HFFc6 (cell line): ENCODE results near the gene TEX50. TPM values are rescaled to one million over a fixed set of nuclear protein-coding genes. Genes with fewer than 3 reads are reported as not detected.
"Not testable (repeated sequence)": the region's sequence is repeated elsewhere in the genome, so short reads cannot be mapped to it uniquely, and the experiment has no call there.

ENCODE experiments used
- DNase-seq: peaks from one replicate; pipeline ENCODE4 v3.0.0-alpha.2; 2018
- H3K27ac Mint-ChIP-seq: 2 replicates; pipeline ENCODE4 v1.8.0; 2020; ENCODE audit warnings: mild to moderate bottlenecking, mixed read lengths
- H3K27me3 Mint-ChIP-seq: 2 replicates; pipeline ENCODE4 v1.8.0; 2021; ENCODE audit warnings: mild to moderate bottlenecking, moderate library complexity, mixed read lengths; ENCODE audit not compliant: insufficient read depth
- H3K36me3 Mint-ChIP-seq: 2 replicates; pipeline ENCODE4 v1.8.0; 2021; ENCODE audit warnings: low read depth, mixed read lengths
- H3K4me1 Mint-ChIP-seq: 2 replicates; pipeline ENCODE4 v1.8.0; 2020; ENCODE audit warnings: low read depth, mixed read lengths
- H3K4me3 Mint-ChIP-seq: 2 replicates; pipeline ENCODE4 v1.8.0; 2020; ENCODE audit warnings: mild to moderate bottlenecking, moderate library complexity, mixed read lengths
- H3K9me3 Mint-ChIP-seq: 2 replicates; pipeline ENCODE4 v1.8.0; 2020; ENCODE audit warnings: mild to moderate bottlenecking, mixed read lengths
- total RNA-seq, 6 experiments: library from RNA; stranded (reverse); fragmentation: NEBNext Ultra II Directional; extraction: Animal tissue kit (Norgen Biotek cat#: 25700); gene quantifications; 2 replicates in 1 of 6; 3 replicates in 5 of 6; pipeline ENCODE4 v1.2.3, GENCODE V29; 2021
- TF ChIP-seq, protein P1 (sequence below): fragments of 200-600 bp; sonication (generic); IDR thresholded peaks from 2 replicates; pipeline ENCODE4 v1.5.0; 2021; ENCODE audit warnings: antibody characterized with exemption, mild to moderate bottlenecking

TEX50 gene
- total RNA-seq, 6 experiments from 2014 or later = not detected

DNA sequence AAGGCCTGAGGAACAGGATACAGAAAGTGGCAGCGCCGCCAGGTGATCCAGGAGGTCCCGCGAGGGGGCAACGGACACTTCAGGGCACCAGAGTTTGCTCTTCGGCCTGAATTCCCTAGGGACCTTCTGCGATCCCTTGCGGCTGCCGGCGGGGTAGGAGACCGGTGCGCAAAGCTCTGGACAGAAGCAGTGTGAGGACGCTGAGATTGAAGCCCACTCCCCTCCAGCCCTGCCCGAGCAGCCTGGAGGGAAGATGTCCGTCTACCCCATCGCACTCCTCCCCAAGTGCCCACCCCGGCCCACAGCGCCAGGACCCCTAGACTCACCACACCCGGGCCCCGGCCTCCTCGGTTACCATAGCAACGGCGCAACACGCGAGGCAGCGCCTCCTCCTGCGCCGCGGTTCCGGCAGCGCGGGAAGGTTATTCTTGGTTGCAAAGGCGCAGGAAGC is 34.4 kb downstream of the TEX50 start, which contains the start of gene ANKRD45:
Gene ANKRD45 (minus strand): TSS at position 361 of the 451 bp plus-strand sequence. CDS start 10,433 bp downstream, outside the sequence.
- Mint-ChIP-seq H3K36me3 (no peaks in the 10 kb centered on the region), H3K27ac (peak within 1 kb of the TSS; percentile 29; the same call in 1 of the 2 replicates), H3K9me3 (no peaks in the 10 kb centered on the region), H3K4me1 (peaks cover 14% of the 10 kb centered on the region), H3K4me3 (peak within 1 kb of the TSS; percentile 44), H3K27me3 (peaks cover 5% of the 10 kb centered on the region)
- no peak for DNase-seq
- TF ChIP-seq, protein P1, sequence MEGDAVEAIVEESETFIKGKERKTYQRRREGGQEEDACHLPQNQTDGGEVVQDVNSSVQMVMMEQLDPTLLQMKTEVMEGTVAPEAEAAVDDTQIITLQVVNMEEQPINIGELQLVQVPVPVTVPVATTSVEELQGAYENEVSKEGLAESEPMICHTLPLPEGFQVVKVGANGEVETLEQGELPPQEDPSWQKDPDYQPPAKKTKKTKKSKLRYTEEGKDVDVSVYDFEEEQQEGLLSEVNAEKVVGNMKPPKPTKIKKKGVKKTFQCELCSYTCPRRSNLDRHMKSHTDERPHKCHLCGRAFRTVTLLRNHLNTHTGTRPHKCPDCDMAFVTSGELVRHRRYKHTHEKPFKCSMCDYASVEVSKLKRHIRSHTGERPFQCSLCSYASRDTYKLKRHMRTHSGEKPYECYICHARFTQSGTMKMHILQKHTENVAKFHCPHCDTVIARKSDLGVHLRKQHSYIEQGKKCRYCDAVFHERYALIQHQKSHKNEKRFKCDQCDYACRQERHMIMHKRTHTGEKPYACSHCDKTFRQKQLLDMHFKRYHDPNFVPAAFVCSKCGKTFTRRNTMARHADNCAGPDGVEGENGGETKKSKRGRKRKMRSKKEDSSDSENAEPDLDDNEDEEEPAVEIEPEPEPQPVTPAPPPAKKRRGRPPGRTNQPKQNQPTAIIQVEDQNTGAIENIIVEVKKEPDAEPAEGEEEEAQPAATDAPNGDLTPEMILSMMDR = no peak

DNA sequence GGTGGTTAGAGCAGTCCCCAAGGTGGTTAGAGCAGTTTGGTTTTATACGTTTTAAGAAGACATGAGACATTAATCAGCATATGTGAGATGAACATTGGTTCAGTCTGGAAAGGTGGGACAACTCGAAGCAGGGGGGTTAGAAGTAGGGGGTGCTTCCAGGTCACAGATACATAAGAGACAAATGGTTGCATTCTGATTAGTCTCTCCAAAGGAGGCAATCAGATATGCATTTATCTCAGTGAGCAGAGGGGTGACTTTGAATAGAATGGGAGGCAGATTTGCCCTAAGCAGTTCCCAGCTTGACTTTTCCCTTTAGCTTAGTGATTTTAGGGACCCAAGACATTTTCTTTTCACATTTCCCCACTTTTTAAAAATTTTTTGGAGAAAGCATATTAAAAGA is 39.4 kb downstream of the TEX50 start:
- H3K36me3 Mint-ChIP-seq, H3K4me1 Mint-ChIP-seq, H3K27ac Mint-ChIP-seq, H3K4me3 Mint-ChIP-seq, DNase-seq, H3K27me3 Mint-ChIP-seq, H3K9me3 Mint-ChIP-seq: not testable (repeated sequence)

DNA sequence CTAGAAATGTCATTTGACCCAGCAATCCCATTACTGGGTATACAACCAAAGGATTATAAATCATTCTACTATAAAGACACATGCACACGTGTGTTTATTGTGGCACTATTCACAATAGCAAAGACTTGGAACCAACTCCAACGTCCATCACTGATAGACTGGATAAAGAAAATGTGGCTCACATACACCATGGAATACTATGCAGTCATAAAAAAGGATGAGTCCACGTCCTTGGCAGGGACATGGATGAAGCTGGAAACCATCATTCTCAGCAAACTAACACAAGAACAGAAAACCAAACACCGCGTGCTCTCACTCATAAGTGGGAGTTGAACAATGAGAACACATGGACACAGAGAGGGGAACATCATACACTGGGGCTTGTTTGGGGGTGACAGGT is 45.0 kb downstream of the TEX50 start:
- DNase-seq = not testable (repeated sequence)

DNA sequence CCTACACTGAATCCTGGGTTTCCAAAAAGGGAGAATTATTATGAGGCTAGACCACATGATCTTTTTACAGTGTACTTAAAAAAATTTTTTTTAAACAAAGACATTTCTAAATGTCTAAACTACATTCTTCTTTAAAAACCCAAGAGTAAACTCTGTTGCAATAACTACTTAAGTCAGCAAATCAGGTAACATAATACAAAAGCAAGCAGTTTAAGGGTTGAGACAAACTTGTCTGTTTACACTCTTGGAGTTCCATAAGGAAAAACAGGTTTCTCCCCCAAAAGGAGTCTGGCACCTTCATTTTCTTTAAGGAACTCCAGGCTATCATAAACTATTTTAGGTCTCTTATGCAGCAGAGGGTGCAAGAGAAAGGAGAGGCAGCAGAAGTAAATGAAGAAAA is 47.0 kb downstream of the TEX50 start:
- H3K4me3 Mint-ChIP-seq = no peak overlapping the region
- no peak overlapping the region for H3K27ac Mint-ChIP-seq
- H3K27me3 Mint-ChIP-seq = peaks cover 10% of the 10 kb centered on the region
- TF ChIP-seq, protein P1 = no peak
- H3K9me3 Mint-ChIP-seq = peaks cover 4% of the 10 kb centered on the region; the same call in 1 of the 2 replicates
- no peaks in the 10 kb centered on the region for H3K36me3 Mint-ChIP-seq
- no peak for DNase-seq
- no peaks in the 10 kb centered on the region for H3K4me1 Mint-ChIP-seq

More for the DNA sequence above, 45.0 kb downstream of the TEX50 start:
- not testable (repeated sequence) for H3K9me3 Mint-ChIP-seq, H3K27me3 Mint-ChIP-seq, H3K36me3 Mint-ChIP-seq, H3K4me1 Mint-ChIP-seq, H3K4me3 Mint-ChIP-seq, H3K27ac Mint-ChIP-seq

DNA sequence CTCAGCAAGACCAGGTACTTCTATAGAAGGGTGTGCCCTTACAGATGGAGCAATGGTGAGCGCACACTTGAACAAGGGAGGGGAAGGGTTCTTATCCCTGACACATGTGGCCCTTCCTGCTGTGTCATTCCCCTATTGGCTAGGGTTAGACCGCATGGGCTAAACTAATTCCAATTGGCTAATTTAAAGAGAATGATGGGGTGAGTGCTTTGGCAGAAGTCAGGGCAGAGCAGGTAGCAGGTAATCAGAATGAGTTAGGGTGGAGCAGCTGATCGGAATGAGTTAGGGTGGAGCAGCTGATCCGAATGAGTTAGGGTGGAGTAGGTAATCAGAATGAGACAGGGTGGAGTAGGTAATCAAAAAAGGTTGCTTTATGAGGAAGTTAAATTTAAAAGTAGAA is 48.7 kb downstream of the TEX50 start:
- not testable (repeated sequence) for H3K27ac Mint-ChIP-seq, DNase-seq, H3K9me3 Mint-ChIP-seq

DNA sequence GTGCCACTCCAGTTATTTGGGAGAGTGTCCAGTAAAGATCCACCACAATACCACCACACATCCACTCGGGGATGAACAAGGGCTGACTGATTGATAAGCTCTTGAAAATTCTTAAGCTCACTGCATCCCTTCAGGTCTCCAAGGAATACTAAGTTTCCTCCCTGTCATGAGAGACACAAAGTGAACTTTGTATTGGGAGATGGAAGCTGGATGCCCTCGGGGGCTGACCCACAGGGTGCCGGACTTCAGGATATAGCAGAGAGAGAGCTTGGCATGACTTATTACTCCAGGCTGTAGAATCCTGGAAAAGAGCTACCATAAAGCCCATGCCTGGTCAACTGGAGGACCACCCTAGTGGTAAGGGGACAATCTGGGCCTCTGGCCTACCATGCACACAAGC is 50.0 kb downstream of the TEX50 start:
- not testable (repeated sequence) for DNase-seq, H3K9me3 Mint-ChIP-seq, H3K36me3 Mint-ChIP-seq, H3K4me3 Mint-ChIP-seq, H3K4me1 Mint-ChIP-seq, H3K27ac Mint-ChIP-seq
- H3K27me3 Mint-ChIP-seq = peaks cover 16% of the 10 kb centered on the region

More for the DNA sequence above, 48.7 kb downstream of the TEX50 start:
- peaks cover 12% of the 10 kb centered on the region for H3K27me3 Mint-ChIP-seq
- not testable (repeated sequence) for H3K4me1 Mint-ChIP-seq, H3K4me3 Mint-ChIP-seq, H3K36me3 Mint-ChIP-seq

Other genes with a start within 250 kb of the TEX50 start
- gene PRDX6, start 158.0 kb upstream of the TEX50 start, total RNA-seq = 1,000 to 10,000 TPM in 2 of 6 experiments, 100 to 1,000 TPM in 4; 527 to 1,396 (median 553) TPM
- gene SLC9C2, start 32.3 kb upstream of the TEX50 start, total RNA-seq = not detected
- under 1 TPM in 3 of 6 experiments, not detected in 3; 0.11 to 0.31 (median 0.17) TPM for gene ANKRD45, start 34.5 kb downstream of the TEX50 start, total RNA-seq
- 10 to 100 TPM; 25.8 to 30.0 (median 27.9) TPM for gene KLHL20, start 79.6 kb downstream of the TEX50 start, total RNA-seq
- 10 to 100 TPM; 20.5 to 28.9 (median 26.1) TPM for gene DARS2, start 189.3 kb downstream of the TEX50 start, total RNA-seq
- 10 to 100 TPM; 13.3 to 18.9 (median 15.9) TPM for gene CENPL, start 189.5 kb downstream of the TEX50 start, total RNA-seq
- gene GAS5, start 232.7 kb downstream of the TEX50 start, total RNA-seq = 100 to 1,000 TPM; 320 to 538 (median 366) TPM
- 1 to 10 TPM; 4.9 to 6.6 (median 6.0) TPM for gene ZBTB37, start 233.0 kb downstream of the TEX50 start, total RNA-seq